Activated B cell treated with CpG ODN at 0.5 μM for 24 hours (primary cell): ENCODE results near the gene CISH. TPM values are rescaled to one million over a fixed set of nuclear protein-coding genes. Genes with fewer than 3 reads are reported as not detected.

Experiments used
- ATAC-seq: fragments of 200-7000 bp; cut with Tn5 transposase; one replicate; pipeline ENCODE4 v1.10.0; 2021; ENCODE audit warnings: low read depth, mild to moderate bottlenecking, moderate library complexity
- CTCF ChIA-PET: fragments of 350-600 bp; sonication (Branson Sonifier 250); formaldehyde crosslinking; loops from one replicate; lab custom pipeline; 2021; ENCODE audit warnings: antibody characterized with exemption; lab: Charles Lee
- POLR2A ChIA-PET: fragments of 350-600 bp; sonication (Branson Sonifier 250); formaldehyde crosslinking; loops from one replicate; lab custom pipeline; 2021; ENCODE audit warnings: antibody characterized with exemption; lab: Charles Lee
- DNase-seq: peaks from one replicate; pipeline ENCODE4 v3.0.0; 2022
- H3K27ac Mint-ChIP-seq: one replicate; pipeline ENCODE4 v1.8.0; 2020; ENCODE audit warnings: mixed read lengths
- H3K27me3 Mint-ChIP-seq: one replicate; pipeline ENCODE4 v1.8.0; 2021; ENCODE audit warnings: mixed read lengths
- H3K36me3 Mint-ChIP-seq: one replicate; pipeline ENCODE4 v1.8.0; 2021; ENCODE audit warnings: low read depth, mixed read lengths
- H3K4me1 Mint-ChIP-seq: one replicate; pipeline ENCODE4 v1.8.0; 2021; ENCODE audit warnings: mixed read lengths
- H3K4me3 Mint-ChIP-seq: one replicate; pipeline ENCODE4 v1.8.0; 2020; ENCODE audit warnings: mild to moderate bottlenecking, mixed read lengths
- H3K9me3 Mint-ChIP-seq: one replicate; pipeline ENCODE4 v1.8.0; 2020; ENCODE audit warnings: mixed read lengths
- intact Hi-C: fragments of 100-400 bp; cut with micrococcal nuclease; formaldehyde crosslinking; loops from one replicate; pipeline ENCODE4 v1.15.1; 2024
- total RNA-seq: library from RNA; stranded (reverse); gene quantifications from 2 replicates; pipeline ENCODE4 v1.2.3, GENCODE V29; 2022
- TF ChIP-seq, protein P1 (sequence below): fragments of 200-600 bp; IDR thresholded peaks from one replicate; pipeline ENCODE4 v1.8.0; 2022; ENCODE audit warnings: antibody characterized with exemption, mild to moderate bottlenecking

The CISH gene
- total RNA-seq, 1 donor from 2014 or later, result 3.2 TPM

DNA sequence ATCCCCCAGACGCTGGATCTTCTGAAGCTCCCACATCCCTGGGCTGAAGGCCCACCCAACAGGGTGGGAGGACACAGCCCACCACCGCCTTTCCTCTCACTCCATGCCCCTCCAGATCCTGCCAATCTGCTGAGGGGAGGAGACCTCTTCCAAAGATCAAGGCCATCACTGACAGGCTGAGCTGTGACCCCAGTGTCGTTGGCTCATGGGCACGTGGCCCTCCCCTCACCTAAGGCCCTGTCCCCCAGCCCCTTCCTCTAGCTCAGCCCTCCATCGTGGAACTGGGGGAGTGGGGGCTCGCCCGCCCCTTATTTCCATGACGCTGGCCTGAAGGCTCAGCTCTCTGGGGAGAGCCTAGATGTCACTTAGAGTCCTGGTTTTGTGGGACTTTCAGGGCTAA, 54.5 kb downstream of the CISH start:
- no peaks in the 10 kb centered on the region for H3K9me3 Mint-ChIP-seq

More for the DNA sequence above, 54.5 kb downstream of the CISH start:
- Mint-ChIP-seq H3K4me1 (no peaks in the 10 kb centered on the region), H3K4me3 (no peak overlapping the region), H3K36me3 (no peaks in the 10 kb centered on the region), H3K27ac (no peak overlapping the region), H3K27me3 (peaks cover 1% of the 10 kb centered on the region)
- POLR2A ChIA-PET, result interaction anchor here (1.2 kb wide), 1 partner anchor 13 kb away, joined by 5 read pairs; the partner anchor contains the start of gene HEMK1
- CTCF ChIA-PET, result no interaction called here
- DNase-seq (no peak), ATAC-seq (no peak)
- TF ChIP-seq, protein P1, sequence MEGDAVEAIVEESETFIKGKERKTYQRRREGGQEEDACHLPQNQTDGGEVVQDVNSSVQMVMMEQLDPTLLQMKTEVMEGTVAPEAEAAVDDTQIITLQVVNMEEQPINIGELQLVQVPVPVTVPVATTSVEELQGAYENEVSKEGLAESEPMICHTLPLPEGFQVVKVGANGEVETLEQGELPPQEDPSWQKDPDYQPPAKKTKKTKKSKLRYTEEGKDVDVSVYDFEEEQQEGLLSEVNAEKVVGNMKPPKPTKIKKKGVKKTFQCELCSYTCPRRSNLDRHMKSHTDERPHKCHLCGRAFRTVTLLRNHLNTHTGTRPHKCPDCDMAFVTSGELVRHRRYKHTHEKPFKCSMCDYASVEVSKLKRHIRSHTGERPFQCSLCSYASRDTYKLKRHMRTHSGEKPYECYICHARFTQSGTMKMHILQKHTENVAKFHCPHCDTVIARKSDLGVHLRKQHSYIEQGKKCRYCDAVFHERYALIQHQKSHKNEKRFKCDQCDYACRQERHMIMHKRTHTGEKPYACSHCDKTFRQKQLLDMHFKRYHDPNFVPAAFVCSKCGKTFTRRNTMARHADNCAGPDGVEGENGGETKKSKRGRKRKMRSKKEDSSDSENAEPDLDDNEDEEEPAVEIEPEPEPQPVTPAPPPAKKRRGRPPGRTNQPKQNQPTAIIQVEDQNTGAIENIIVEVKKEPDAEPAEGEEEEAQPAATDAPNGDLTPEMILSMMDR, result no peak
- intact Hi-C loops, result no loop called here

Other genes starting within 250 kb of the CISH start
- 0.34 and 0.53 TPM in 2 replicates for gene CACNA2D2, start 108.1 kb downstream of the CISH start, total RNA-seq
- gene C3orf18, start 44.0 kb downstream of the CISH start, total RNA-seq, result 4.5 and 5.9 TPM in 2 replicates
- gene HEMK1, start 42.3 kb downstream of the CISH start, total RNA-seq, result 23.5 and 26.9 TPM in 2 replicates
- gene MAPKAPK3, start 5.4 kb upstream of the CISH start, total RNA-seq, result 18.2 and 20.3 TPM in 2 replicates
- gene DOCK3, start 63.2 kb upstream of the CISH start, total RNA-seq, result 0.04 and 0.07 TPM in 2 replicates